Spleen (tissue), 11 donors: ENCODE results near the gene CEACAM18. TPM values are rescaled to one million over a fixed set of nuclear protein-coding genes. Genes with fewer than 3 reads are reported as not detected.

Experiments used
- DNase-seq: peaks from one replicate; pipeline ENCODE4 v3.0.0-alpha.2; 2020
- H3K27ac ChIP-seq, 8 donors: fragments of 200-600 bp; sonication (generic) in 7 of 8; 1 replicate in 4 of 8; 2 replicates in 4 of 8; pipeline versions ENCODE4 v1.5.0 to v1.8.0; 2016 to 2021; ENCODE audit warnings: inconsistent platforms in 4 of 8, mild to moderate bottlenecking in 4 of 8, moderate library complexity in 1 of 8
- H3K27me3 ChIP-seq, 7 donors: fragments of 200-600 bp; sonication (generic) in 6 of 7; replicated peaks in 1 of 7; 1 replicate in 4 of 7; 2 replicates in 3 of 7; pipeline versions ENCODE4 v1.5.0 to v1.8.0; 2016 to 2021; ENCODE audit warnings: inconsistent platforms in 3 of 7, mild to moderate bottlenecking in 1 of 7
- H3K36me3 ChIP-seq, 6 donors: fragments of 200-600 bp; sonication (generic) in 5 of 6; 1 replicate in 4 of 6; 2 replicates in 2 of 6; pipeline versions ENCODE4 v1.5.0 to v1.8.0; 2016 to 2021; ENCODE audit warnings: inconsistent platforms in 2 of 6
- H3K4me1 ChIP-seq, 6 donors: fragments of 200-600 bp; sonication (generic) in 5 of 6; 1 replicate in 3 of 6; 2 replicates in 3 of 6; pipeline versions ENCODE4 v1.5.0 to v1.8.0; 2016 to 2021; ENCODE audit warnings: inconsistent platforms in 3 of 6
- H3K4me3 ChIP-seq, 8 donors: fragments of 200-600 bp; sonication (generic) in 7 of 8; 1 replicate in 4 of 8; 2 replicates in 4 of 8; pipeline versions ENCODE4 v1.5.0 to v1.8.0; 2016 to 2021; ENCODE audit warnings: inconsistent platforms in 4 of 8, mild to moderate bottlenecking in 4 of 8, moderate library complexity in 2 of 8
- H3K9me3 ChIP-seq, 8 donors: fragments of 200-600 bp; sonication (generic) in 7 of 8; 1 replicate in 4 of 8; 2 replicates in 4 of 8; pipeline versions ENCODE4 v1.5.0 to v1.8.0; 2016 to 2021; ENCODE audit warnings: inconsistent platforms in 4 of 8
- POLR2A ChIP-seq, 3 donors: fragments of 450-650 bp; IDR thresholded peaks; one replicate each; pipeline ENCODE4 v1.5.1; 2017; ENCODE audit warnings: antibody characterized with exemption in 3 of 3, mild to moderate bottlenecking in 1 of 3
- POLR2AphosphoS5 ChIP-seq, 3 donors: sonication (generic); formaldehyde crosslinking; IDR thresholded peaks; one replicate each; pipeline ENCODE4 v1.5.1; 2017; ENCODE audit warnings: antibody characterized with exemption in 3 of 3
- WGBS, 5 donors: extraction: QIAGEN DNeasy Blood & Tissue Kit in 3 of 5; methylation state at CpG; one replicate each; pipeline versions ENCODE4 v1.1.5 to v1.1.7; 2013 to 2018; 5-methylcytosine and 5-hydroxymethylcytosine counted together
- intact Hi-C: fragments of 100-400 bp; cut with DNase I; formaldehyde crosslinking; loops from one replicate; pipeline ENCODE4 v1.15.0; 2023; ENCODE audit warnings: low total_unique reads
- polyA plus RNA-seq, 3 donors: library from polyadenylated mRNA; stranded (reverse); fragments of 200-250 nt; gene quantifications; one replicate each; pipeline ENCODE4 v1.2.1, GENCODE V29; 2013
- total RNA-seq, 7 donors: library from RNA; depleted of rRNA in 3 of 7; stranded (reverse); fragments of >200 nt in 3 of 7; fragmentation: NEBNext Ultra II Directional in 4 of 7; extraction: Animal tissue kit (Norgen Biotek cat#: 25700) in 4 of 7; gene quantifications; one replicate each; pipeline versions ENCODE4 v1.1.0 to v1.2.1, GENCODE V29; 2016 to 2021
- TF ChIP-seq, protein P1 (sequence below), 11 experiments: fragments of 200-600 bp in 7 of 11; fragments of 450-650 bp in 4 of 11; sonication (generic) in 4 of 11; IDR thresholded peaks in 8 of 11; conservative IDR thresholded peaks in 3 of 11; 1 replicate in 7 of 11; 2 replicates in 4 of 11; pipeline versions ENCODE4 v1.4.0 to v1.8.0; 2016 to 2021; ENCODE audit warnings: antibody characterized with exemption in 11 of 11, inconsistent platforms in 4 of 11, mild to moderate bottlenecking in 1 of 11
- donor health status: healthy with polysubstance abuse.
- donor health status: DM: no; HTN: no; CAD: no; lungs with moderate emphysema.
- donor health status: DM: no; HTN: no; CAD: no.
- donor health status: Bipolar disorder and iron deficiency.
- donor health status: healthy.
- donor health status: DM: no; HTN: no; CAD: no.
- donor health status: DM: yes; HTN: yes; CAD: no.

The CEACAM18 gene
- total and polyA plus RNA-seq, 10 donors: not detected

DNA sequence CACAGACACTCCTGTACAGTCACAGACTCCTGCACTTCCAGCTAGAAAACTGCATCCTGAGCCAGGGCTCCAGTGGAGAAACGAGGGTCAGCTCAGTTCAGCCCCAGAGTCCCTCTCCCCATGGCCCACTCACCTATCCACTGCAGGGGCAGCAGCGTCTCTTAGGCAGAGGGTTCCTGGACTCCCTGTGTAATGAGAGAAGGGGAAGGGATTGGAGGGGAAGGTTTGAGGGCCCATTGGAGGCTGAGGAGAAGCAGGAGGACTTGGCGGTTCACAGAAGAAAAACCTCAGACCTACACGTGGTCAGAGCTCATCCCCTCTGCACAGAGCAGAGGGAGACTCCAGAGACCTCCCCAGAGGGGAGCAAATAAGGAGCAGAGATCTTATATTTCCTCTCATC lies 9.2 kb upstream of the CEACAM18 start:
- 42 to 54% (median 49%) methylated on average over 4 of the region's 4 CpGs for WGBS, 5 donors
- intact Hi-C loops: no loop called here
- no peak overlapping the region for H3K27ac ChIP-seq
- TF ChIP-seq, protein P1, sequence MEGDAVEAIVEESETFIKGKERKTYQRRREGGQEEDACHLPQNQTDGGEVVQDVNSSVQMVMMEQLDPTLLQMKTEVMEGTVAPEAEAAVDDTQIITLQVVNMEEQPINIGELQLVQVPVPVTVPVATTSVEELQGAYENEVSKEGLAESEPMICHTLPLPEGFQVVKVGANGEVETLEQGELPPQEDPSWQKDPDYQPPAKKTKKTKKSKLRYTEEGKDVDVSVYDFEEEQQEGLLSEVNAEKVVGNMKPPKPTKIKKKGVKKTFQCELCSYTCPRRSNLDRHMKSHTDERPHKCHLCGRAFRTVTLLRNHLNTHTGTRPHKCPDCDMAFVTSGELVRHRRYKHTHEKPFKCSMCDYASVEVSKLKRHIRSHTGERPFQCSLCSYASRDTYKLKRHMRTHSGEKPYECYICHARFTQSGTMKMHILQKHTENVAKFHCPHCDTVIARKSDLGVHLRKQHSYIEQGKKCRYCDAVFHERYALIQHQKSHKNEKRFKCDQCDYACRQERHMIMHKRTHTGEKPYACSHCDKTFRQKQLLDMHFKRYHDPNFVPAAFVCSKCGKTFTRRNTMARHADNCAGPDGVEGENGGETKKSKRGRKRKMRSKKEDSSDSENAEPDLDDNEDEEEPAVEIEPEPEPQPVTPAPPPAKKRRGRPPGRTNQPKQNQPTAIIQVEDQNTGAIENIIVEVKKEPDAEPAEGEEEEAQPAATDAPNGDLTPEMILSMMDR (IDR thresholded peaks at IDR 0.05 in 8 of 11, conservative IDR thresholded peaks at IDR 0.05 in 3 of 11): no peak
- TF ChIP-seq POLR2AphosphoS5 (IDR thresholded peaks at IDR 0.05): no peak
- no peak for TF ChIP-seq POLR2A (IDR thresholded peaks at IDR 0.05)
- DNase-seq: peak; percentile 21
- H3K9me3 ChIP-seq: no peaks in the 10 kb centered on the region
- peaks cover 0 to 49% (median 4%) of the 10 kb centered on the region in 7 donors for H3K27me3 ChIP-seq
- no peak overlapping the region for H3K4me3 ChIP-seq
- no peaks in the 10 kb centered on the region for H3K36me3 ChIP-seq
- H3K4me1 ChIP-seq: peaks cover 0 to 35% (median 2%) of the 10 kb centered on the region in 6 donors

GRCh38 chr19:51469629-51470028 lies 8.7 kb upstream of the CEACAM18 start:
- no peak for TF ChIP-seq POLR2AphosphoS5 (IDR thresholded peaks at IDR 0.05)
- no peak for TF ChIP-seq POLR2A (IDR thresholded peaks at IDR 0.05)
- TF ChIP-seq, protein P1 (IDR thresholded peaks at IDR 0.05 in 8 of 11, conservative IDR thresholded peaks at IDR 0.05 in 3 of 11): no peak
- Histone ChIP-seq H3K27me3 (peaks cover 0 to 48% (median 4%) of the 10 kb centered on the region in 7 donors), H3K36me3 (no peaks in the 10 kb centered on the region), H3K9me3 (no peaks in the 10 kb centered on the region), H3K4me1 (peaks cover 0 to 35% (median 2%) of the 10 kb centered on the region in 6 donors), H3K4me3 (no peak overlapping the region), H3K27ac (no peak overlapping the region)
- 56 to 93% (median 67%) methylated on average over 1 of the region's 1 CpG for WGBS, 5 donors
- intact Hi-C loops: loop anchor here (5.0 kb wide), 1 partner anchor 308 kb away; no protein-coding TSS in a partner anchor
- peak; percentile 10 for DNase-seq

DNA sequence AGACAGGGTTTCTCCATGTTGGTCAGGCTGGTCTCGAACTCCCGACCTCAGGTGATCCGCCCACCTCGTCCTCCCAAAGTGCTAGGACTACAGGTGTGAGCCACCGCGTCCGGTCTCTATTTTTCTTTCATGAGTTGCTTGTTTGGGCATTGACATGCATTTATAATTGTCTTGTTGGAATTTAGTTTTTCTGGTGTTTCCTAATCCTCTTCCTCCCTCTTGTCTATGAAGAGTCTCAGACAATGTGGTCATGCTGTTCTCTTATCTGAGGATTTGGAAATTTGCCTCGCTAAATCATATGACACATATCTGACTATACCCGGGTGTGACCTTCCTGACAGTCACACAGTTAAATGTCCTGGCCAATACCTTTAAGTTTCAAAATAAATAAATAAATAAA lies 7.4 kb upstream of the CEACAM18 start:
- no peak overlapping the region for H3K27ac ChIP-seq
- no peak overlapping the region for H3K4me3 ChIP-seq
- H3K36me3 ChIP-seq: no peaks in the 10 kb centered on the region
- DNase-seq: peak; percentile 15
- peaks cover 0 to 35% (median 4%) of the 10 kb centered on the region in 7 donors for H3K27me3 ChIP-seq
- intact Hi-C loops: loop anchor here (5.0 kb wide), 1 partner anchor 306 kb away; no protein-coding TSS in a partner anchor
- peaks cover 0 to under 1% (median 0%) of the 10 kb centered on the region in 8 donors for H3K9me3 ChIP-seq
- WGBS, 5 donors: 75 to 85% (median 81%) methylated on average over 8 to 9 of the region's 9 CpGs
- TF ChIP-seq, protein P1 (IDR thresholded peaks at IDR 0.05 in 8 of 11, conservative IDR thresholded peaks at IDR 0.05 in 3 of 11): no peak
- TF ChIP-seq POLR2AphosphoS5 (IDR thresholded peaks at IDR 0.05): no peak
- peaks cover 0 to 35% (median 2%) of the 10 kb centered on the region in 6 donors for H3K4me1 ChIP-seq

GRCh38 chr19:51471527-51471926 lies 6.8 kb upstream of the CEACAM18 start:
- Histone ChIP-seq H3K36me3 (no peaks in the 10 kb centered on the region), H3K27ac (no peak overlapping the region), H3K9me3 (peaks cover 0 to 4% (median 0%) of the 10 kb centered on the region in 8 donors), H3K4me1 (peaks cover 0 to 32% (median 2%) of the 10 kb centered on the region in 6 donors), H3K4me3 (no peak overlapping the region), H3K27me3 (peaks cover 0 to 32% (median 4%) of the 10 kb centered on the region in 7 donors)
- no peak for DNase-seq
- WGBS, 5 donors: 78 to 90% (median 84%) methylated on average over 1 of the region's 1 CpG
- TF ChIP-seq POLR2A (IDR thresholded peaks at IDR 0.05): no peak
- no peak for TF ChIP-seq POLR2AphosphoS5 (IDR thresholded peaks at IDR 0.05)
- TF ChIP-seq, protein P1 (IDR thresholded peaks at IDR 0.05 in 8 of 11, conservative IDR thresholded peaks at IDR 0.05 in 3 of 11): no peak
- intact Hi-C loops: loop anchor here (5.0 kb wide), 1 partner anchor 306 kb away; no protein-coding TSS in a partner anchor
